Osteoblast (primary cell): ENCODE data around the gene TNK1. TPM values are rescaled to one million over a fixed set of nuclear protein-coding genes. Genes with fewer than 3 reads are reported as not detected.

Experiments used
- DNase-seq: peaks from one replicate; pipeline ENCODE4 v3.0.0; 2011; ENCODE audit warnings: low spot score, mixed read lengths; ENCODE audit not compliant: insufficient read length; ENCODE audit errors: missing footprints
- H2AFZ ChIP-seq: 2 replicates; pipeline ENCODE4 v1.6.0; 2011; ENCODE audit warnings: mild to moderate bottlenecking, low read length
- H3K27ac ChIP-seq: 2 replicates; pipeline ENCODE4 v1.5.1; 2011; ENCODE audit warnings: mild to moderate bottlenecking, low read depth, low read length, moderate library complexity
- H3K27me3 ChIP-seq: 2 replicates; pipeline ENCODE4 v1.6.0; 2012; ENCODE audit warnings: mild to moderate bottlenecking, control low read depth, inconsistent platforms, low read length, moderate library complexity; ENCODE audit not compliant: insufficient read depth
- H3K36me3 ChIP-seq: 2 replicates; pipeline ENCODE4 v1.5.1; 2011; ENCODE audit warnings: mild to moderate bottlenecking, low read length, control low read depth, moderate library complexity; ENCODE audit not compliant: insufficient read depth
- H3K4me1 ChIP-seq: 2 replicates; pipeline ENCODE4 v1.5.1; 2011; ENCODE audit warnings: mild to moderate bottlenecking, low read length, control low read depth, moderate library complexity; ENCODE audit not compliant: insufficient read depth
- H3K4me2 ChIP-seq: 2 replicates; pipeline ENCODE4 v1.6.0; 2011; ENCODE audit warnings: mild to moderate bottlenecking, low read length; ENCODE audit not compliant: insufficient read depth
- H3K4me3 ChIP-seq: fragments of 200-600 bp; sonication (generic); 3 replicates; pipeline ENCODE4 v1.5.1; 2012; ENCODE audit warnings: mild to moderate bottlenecking, low read length, inconsistent platforms; ENCODE audit not compliant: insufficient read depth
- H3K79me2 ChIP-seq: 2 replicates; pipeline ENCODE4 v1.6.0; 2012; ENCODE audit warnings: mild to moderate bottlenecking, low read length, control low read depth, inconsistent platforms; ENCODE audit not compliant: insufficient read depth
- H3K9me3 ChIP-seq: 2 replicates; pipeline ENCODE4 v1.5.1; 2011; ENCODE audit warnings: low read depth, low read length, control low read depth
- H4K20me1 ChIP-seq: 2 replicates; pipeline ENCODE4 v1.6.0; 2012; ENCODE audit warnings: mild to moderate bottlenecking, low read length, control low read depth; ENCODE audit not compliant: insufficient read depth
- total RNA-seq: library from RNA; depleted of rRNA; stranded (reverse); fragments of >200 nt; gene quantifications from 2 replicates; pipeline ENCODE4 v1.2.3, GENCODE V29; 2012
- TF ChIP-seq, protein P1 (sequence below): IDR thresholded peaks from 2 replicates; pipeline ENCODE4 v1.5.1; 2011; ENCODE audit warnings: mild to moderate bottlenecking, low read depth, low read length, moderate library complexity; ENCODE audit errors: extremely low read depth

The TNK1 gene
- total RNA-seq, 1 donor, result 0.36 TPM

DNA sequence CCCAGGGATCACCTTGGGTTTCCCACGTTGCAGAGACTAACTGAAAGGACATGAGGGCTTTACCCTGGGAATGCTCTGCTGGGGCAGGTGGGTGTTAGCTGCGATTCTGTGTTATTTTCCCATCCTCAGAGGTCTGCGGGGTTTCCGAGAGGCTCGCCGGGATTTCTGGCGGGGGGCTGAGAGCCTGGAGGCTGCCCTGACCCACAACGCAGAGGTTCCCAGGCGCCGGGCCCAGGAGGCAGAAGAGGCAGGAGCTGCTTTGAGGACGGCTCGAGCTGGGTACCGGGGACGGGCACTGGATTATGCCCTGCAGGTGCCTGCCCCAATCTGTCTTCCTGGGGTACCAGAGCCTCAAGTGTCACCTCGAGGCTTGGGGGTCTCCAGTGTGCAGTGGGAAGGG is 37.6 kb upstream of the TNK1 start:
- TF ChIP-seq, protein P1, sequence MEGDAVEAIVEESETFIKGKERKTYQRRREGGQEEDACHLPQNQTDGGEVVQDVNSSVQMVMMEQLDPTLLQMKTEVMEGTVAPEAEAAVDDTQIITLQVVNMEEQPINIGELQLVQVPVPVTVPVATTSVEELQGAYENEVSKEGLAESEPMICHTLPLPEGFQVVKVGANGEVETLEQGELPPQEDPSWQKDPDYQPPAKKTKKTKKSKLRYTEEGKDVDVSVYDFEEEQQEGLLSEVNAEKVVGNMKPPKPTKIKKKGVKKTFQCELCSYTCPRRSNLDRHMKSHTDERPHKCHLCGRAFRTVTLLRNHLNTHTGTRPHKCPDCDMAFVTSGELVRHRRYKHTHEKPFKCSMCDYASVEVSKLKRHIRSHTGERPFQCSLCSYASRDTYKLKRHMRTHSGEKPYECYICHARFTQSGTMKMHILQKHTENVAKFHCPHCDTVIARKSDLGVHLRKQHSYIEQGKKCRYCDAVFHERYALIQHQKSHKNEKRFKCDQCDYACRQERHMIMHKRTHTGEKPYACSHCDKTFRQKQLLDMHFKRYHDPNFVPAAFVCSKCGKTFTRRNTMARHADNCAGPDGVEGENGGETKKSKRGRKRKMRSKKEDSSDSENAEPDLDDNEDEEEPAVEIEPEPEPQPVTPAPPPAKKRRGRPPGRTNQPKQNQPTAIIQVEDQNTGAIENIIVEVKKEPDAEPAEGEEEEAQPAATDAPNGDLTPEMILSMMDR, result no peak
- Histone ChIP-seq H3K27me3 (peaks cover 37% of the 10 kb centered on the region), H2AFZ (no peak overlapping the region)

DNA sequence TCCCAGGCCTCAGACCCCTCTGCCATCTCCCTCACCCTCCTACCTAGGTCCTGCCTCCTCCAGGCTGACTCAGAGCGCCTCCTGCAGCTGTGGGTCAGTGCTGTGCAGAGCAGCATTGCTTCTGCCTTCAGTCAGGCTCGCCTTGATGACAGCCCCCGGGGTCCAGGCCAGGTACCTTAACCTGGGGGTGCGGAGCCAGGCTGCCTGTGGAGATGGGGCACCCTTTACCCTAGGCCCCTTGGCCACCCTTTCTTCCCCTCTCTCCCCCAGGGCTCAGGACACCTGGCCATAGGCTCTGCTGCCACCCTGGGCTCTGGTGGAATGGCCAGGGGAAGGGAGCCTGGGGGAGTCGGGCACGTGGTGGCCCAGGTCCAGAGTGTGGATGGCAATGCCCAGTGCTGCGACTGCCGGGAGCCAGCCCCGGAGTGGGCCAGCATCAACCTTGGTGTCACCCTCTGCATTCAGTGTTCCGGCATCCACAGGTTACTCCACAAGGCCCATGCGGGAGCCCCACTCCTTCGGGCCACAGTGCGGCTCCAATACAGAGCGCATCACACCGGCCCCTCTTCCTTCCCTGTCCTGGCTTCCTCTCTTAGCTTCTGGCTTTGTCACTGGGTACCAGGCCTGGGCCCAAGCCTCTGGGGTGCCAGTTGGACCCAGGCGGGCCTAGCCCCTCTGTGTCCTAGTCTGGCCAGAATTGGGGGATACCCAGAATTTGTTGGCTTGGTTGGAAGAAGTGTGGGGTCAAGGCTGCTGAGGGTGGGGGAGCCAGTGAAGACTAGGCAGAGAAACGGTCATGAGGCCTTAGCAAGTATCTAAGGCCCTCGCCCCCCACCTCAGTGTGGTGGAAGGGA is 33.9 kb upstream of the TNK1 start:
- Histone ChIP-seq H3K27me3 (peaks cover 24% of the 10 kb centered on the region), H3K4me2 (no peak overlapping the region), H3K9me3 (no peaks in the 10 kb centered on the region), H3K4me1 (peaks cover 25% of the 10 kb centered on the region), H3K27ac (no peak overlapping the region), H2AFZ (no peak overlapping the region), H3K79me2 (peaks cover 7% of the 10 kb centered on the region), H3K4me3 (no peak overlapping the region), H3K36me3 (no peaks in the 10 kb centered on the region), H4K20me1 (peaks cover 16% of the 10 kb centered on the region)
- DNase-seq, result peak; percentile 91
- TF ChIP-seq, protein P1, result no peak

More for the DNA sequence above, 37.6 kb upstream of the TNK1 start:
- Histone ChIP-seq H3K27ac (no peak overlapping the region), H3K36me3 (no peaks in the 10 kb centered on the region), H3K9me3 (no peaks in the 10 kb centered on the region), H3K4me2 (no peak overlapping the region), H3K79me2 (no peaks in the 10 kb centered on the region), H3K4me1 (peaks cover 4% of the 10 kb centered on the region), H3K4me3 (no peak overlapping the region), H4K20me1 (peaks cover 11% of the 10 kb centered on the region)
- DNase-seq, result peak; percentile 14

DNA sequence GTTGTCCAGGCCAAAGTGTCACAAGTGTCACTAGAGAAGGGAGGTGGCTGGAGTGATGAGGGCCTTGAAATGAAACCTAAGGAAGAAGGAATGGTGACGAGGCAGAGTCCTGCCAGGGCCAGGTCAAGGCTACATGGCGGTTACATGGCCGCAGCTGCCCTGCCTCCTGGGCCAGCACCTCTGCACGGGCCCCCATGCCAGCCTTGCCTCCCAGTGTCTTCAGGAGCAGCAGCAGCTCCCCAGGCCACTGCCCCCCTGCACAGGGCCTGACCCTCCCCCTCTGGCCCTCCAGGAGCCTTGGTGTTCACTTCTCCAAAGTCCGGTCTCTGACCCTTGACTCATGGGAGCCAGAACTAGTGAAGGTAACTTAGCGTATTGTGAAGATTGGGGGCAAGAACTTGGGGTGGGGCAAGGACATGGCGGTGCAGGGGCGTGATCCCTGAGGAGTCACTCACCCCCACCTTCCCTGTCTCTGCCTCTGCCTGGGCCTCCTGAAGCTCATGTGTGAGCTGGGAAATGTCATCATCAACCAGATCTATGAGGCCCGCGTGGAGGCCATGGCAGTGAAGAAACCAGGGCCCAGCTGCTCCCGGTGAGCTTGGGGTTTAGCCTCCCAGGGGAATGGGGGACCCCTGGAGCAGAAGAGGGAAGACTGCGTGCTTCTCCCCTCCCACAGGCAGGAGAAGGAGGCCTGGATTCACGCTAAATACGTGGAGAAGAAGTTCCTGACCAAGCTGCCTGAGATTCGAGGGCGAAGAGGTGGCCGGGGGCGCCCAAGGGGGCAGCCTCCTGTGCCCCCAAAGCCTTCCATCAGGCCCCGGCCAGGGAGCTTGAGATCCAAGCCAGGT is 33.0 kb upstream of the TNK1 start:
- H3K27ac ChIP-seq, result peak overlapping the region; percentile 61
- H4K20me1 ChIP-seq, result peaks cover 16% of the 10 kb centered on the region
- DNase-seq, result peak; percentile 74
- no peak overlapping the region for H3K4me2 ChIP-seq
- H2AFZ ChIP-seq, result no peak overlapping the region
- TF ChIP-seq, protein P1, result no peak
- no peaks in the 10 kb centered on the region for H3K36me3 ChIP-seq
- no peak overlapping the region for H3K4me3 ChIP-seq
- peaks cover 30% of the 10 kb centered on the region for H3K4me1 ChIP-seq
- H3K9me3 ChIP-seq, result no peaks in the 10 kb centered on the region
- H3K79me2 ChIP-seq, result peaks cover 16% of the 10 kb centered on the region
- peaks cover 20% of the 10 kb centered on the region for H3K27me3 ChIP-seq
